Calu3 (cell line): ENCODE measurements around the gene S100A4. TPM values are rescaled to one million over a fixed set of nuclear protein-coding genes. Genes with fewer than 3 reads are reported as not detected.

Experiments
- BruUV-seq: library from RNA; stranded (reverse); fragments of 400-500 nt; replicated peaks from 2 replicates; lab custom pipeline; 2021; lab: Mats Ljungman, UMichigan
- CTCF ChIA-PET: fragments of 300-600 bp; sonication (Branson Sonifier 250); formaldehyde crosslinking; loops from one replicate; lab custom pipeline; 2022; ENCODE audit warnings: antibody characterized with exemption; lab: Charles Lee
- DNase-seq: peaks from one replicate; pipeline ENCODE4 v3.0.0; 2022
- H3K27ac Mint-ChIP-seq: one replicate; pipeline ENCODE4 v1.8.0; 2022; ENCODE audit warnings: mixed read lengths; ENCODE audit not compliant: unreplicated experiment
- H3K27me3 Mint-ChIP-seq: one replicate; pipeline ENCODE4 v1.8.0; 2022; ENCODE audit warnings: mixed read lengths; ENCODE audit not compliant: unreplicated experiment
- H3K36me3 Mint-ChIP-seq: one replicate; pipeline ENCODE4 v1.8.0; 2022; ENCODE audit warnings: mild to moderate bottlenecking, moderate library complexity, mixed read lengths; ENCODE audit not compliant: insufficient read depth, unreplicated experiment
- H3K4me1 Mint-ChIP-seq: one replicate; pipeline ENCODE4 v1.8.0; 2022; ENCODE audit warnings: mild to moderate bottlenecking, low read depth, mixed read lengths; ENCODE audit not compliant: unreplicated experiment
- H3K4me3 Mint-ChIP-seq: one replicate; pipeline ENCODE4 v1.8.0; 2022; ENCODE audit warnings: mild to moderate bottlenecking, low read depth, moderate library complexity, mixed read lengths; ENCODE audit not compliant: unreplicated experiment
- H3K9me3 Mint-ChIP-seq: one replicate; pipeline ENCODE4 v1.8.0; 2022; ENCODE audit warnings: low read depth, mixed read lengths; ENCODE audit not compliant: unreplicated experiment
- CTCF ChIP-seq: fragments of 200-600 bp; IDR thresholded peaks from one replicate; pipeline ENCODE4 v1.8.0; 2022; ENCODE audit warnings: antibody characterized with exemption; ENCODE audit not compliant: unreplicated experiment
- intact Hi-C: fragments of 100-400 bp; cut with micrococcal nuclease; formaldehyde crosslinking; loops from one replicate; pipeline ENCODE4 v1.10.0; 2022; ENCODE audit not compliant: unreplicated experiment
- total RNA-seq: library from RNA; stranded (reverse); gene quantifications from 2 replicates; pipeline ENCODE4 v1.2.3, GENCODE V29; 2022

The S100A4 gene
- total RNA-seq, 1 experiment from 2014 or later: 20.5 TPM

- H3K4me3 Mint-ChIP-seq: no peak overlapping the region
- peaks cover 6% of the 10 kb centered on the region for H3K36me3 Mint-ChIP-seq
- no peaks in the 10 kb centered on the region for H3K27me3 Mint-ChIP-seq
- H3K4me1 Mint-ChIP-seq: peaks cover 46% of the 10 kb centered on the region
- CTCF ChIA-PET: no interaction called here
- no peak for DNase-seq
- H3K9me3 Mint-ChIP-seq: no peaks in the 10 kb centered on the region
- intact Hi-C loops: no loop called here
- TF ChIP-seq CTCF: no peak
- no TSS peak for BruUV-seq
- H3K27ac Mint-ChIP-seq: no peak overlapping the region
Measured at GRCh38 chr1:153550827-153551500, 5.4 kb upstream of the S100A4 start.

- BruUV-seq: no TSS peak
- Mint-ChIP-seq H3K36me3 (peaks cover 12% of the 10 kb centered on the region), H3K4me3 (no peak overlapping the region), H3K27ac (no peak overlapping the region), H3K4me1 (peaks cover 52% of the 10 kb centered on the region), H3K27me3 (no peaks in the 10 kb centered on the region), H3K9me3 (no peaks in the 10 kb centered on the region)
- no peak for TF ChIP-seq CTCF
- DNase-seq: no peak
- intact Hi-C loops: no loop called here
- CTCF ChIA-PET: no interaction called here
Measured at GRCh38 chr1:153550398-153550758, 4.8 kb upstream of the S100A4 start.

GRCh38 chr1:153549741-153550397, 4.3 kb upstream of the S100A4 start:
- no TSS peak for BruUV-seq
- no peaks in the 10 kb centered on the region for H3K27me3 Mint-ChIP-seq
- CTCF ChIA-PET: no interaction called here
- H3K9me3 Mint-ChIP-seq: no peaks in the 10 kb centered on the region
- H3K27ac Mint-ChIP-seq: peak overlapping the region; percentile 23
- peaks cover 57% of the 10 kb centered on the region for H3K4me1 Mint-ChIP-seq
- no peak for TF ChIP-seq CTCF
- no peak for DNase-seq
- intact Hi-C loops: no loop called here
- H3K36me3 Mint-ChIP-seq: peaks cover 17% of the 10 kb centered on the region
- H3K4me3 Mint-ChIP-seq: no peak overlapping the region

- Mint-ChIP-seq H3K27me3 (no peaks in the 10 kb centered on the region), H3K9me3 (no peaks in the 10 kb centered on the region), H3K36me3 (peaks cover 20% of the 10 kb centered on the region), H3K4me1 (peaks cover 65% of the 10 kb centered on the region), H3K27ac (peak within 1 kb of the TSS; percentile 23), H3K4me3 (no peak within 1 kb of the TSS)
- no TSS peak for BruUV-seq
- no peak for TF ChIP-seq CTCF
- CTCF ChIA-PET: interaction anchor here (0.8 kb wide), 1 partner anchor 17 kb away, joined by 3 read pairs; no protein-coding TSS in a partner anchor
- intact Hi-C loops: no loop called here
- DNase-seq: peak; percentile 61
Measured at GRCh38 chr1:153548722-153549688, 3.4 kb upstream of the S100A4 start, which contains the start of gene S100A3. S100A3 (minus strand) TSS chr1:153549258; CDS start chr1:153548485, 773 bp downstream.
